Dermis blood vessel endothelial cell (primary cell): ENCODE results near the gene NRL. TPM values are rescaled to one million over a fixed set of nuclear protein-coding genes. Genes with fewer than 3 reads are reported as not detected.
A peak's percentile ranks its signal among the peaks of the same experiment; 100 is the strongest.

Experiments
- DNase-seq: peaks from one replicate; pipeline ENCODE4 v3.0.0; 2010
- total RNA-seq: library from RNA; depleted of rRNA; stranded (reverse); fragments of >200 nt; gene quantifications from 2 replicates; pipeline ENCODE4 v1.2.3, GENCODE V29; 2014

The NRL gene
- total RNA-seq, 1 donor from 2014 or later: 2.6 TPM

DNA sequence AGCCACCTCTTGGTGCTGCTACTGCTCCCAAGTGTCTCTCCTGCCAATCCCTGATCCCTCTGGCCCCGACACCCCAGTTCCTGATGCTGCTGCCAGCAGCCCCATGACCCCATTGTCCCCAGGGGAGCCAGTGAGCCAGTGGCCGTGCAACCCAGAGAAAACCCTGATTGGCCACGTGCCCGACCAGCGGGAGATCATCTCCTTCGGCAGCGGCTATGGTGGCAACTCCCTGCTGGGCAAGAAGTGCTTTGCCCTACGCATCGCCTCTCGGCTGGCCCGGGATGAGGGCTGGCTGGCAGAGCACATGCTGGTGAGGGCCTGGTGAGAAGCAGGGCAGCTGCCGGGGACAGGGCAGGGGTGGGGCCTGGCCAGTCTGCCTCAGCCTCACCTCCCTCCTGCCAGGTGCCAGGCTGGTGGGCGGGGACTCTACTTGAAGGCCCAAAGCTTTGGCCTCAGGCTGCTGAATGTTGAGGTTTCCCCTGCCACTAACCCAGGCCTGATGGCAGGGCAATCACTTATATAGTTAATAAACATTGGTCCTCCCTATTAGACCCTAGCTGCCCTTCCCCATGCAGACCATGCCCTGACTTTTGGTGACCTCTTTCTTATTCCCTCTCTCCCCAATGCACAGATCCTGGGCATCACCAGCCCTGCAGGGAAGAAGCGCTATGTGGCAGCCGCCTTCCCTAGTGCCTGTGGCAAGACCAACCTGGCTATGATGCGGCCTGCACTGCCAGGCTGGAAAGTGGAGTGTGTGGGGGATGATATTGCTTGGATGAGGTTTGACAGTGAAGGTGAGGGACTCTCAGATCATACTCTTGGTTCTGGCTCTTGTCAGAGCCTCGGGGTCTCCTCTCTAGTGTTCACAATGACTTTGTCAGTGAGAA is 15.6 kb downstream of the NRL start:
- no peak for DNase-seq

DNA sequence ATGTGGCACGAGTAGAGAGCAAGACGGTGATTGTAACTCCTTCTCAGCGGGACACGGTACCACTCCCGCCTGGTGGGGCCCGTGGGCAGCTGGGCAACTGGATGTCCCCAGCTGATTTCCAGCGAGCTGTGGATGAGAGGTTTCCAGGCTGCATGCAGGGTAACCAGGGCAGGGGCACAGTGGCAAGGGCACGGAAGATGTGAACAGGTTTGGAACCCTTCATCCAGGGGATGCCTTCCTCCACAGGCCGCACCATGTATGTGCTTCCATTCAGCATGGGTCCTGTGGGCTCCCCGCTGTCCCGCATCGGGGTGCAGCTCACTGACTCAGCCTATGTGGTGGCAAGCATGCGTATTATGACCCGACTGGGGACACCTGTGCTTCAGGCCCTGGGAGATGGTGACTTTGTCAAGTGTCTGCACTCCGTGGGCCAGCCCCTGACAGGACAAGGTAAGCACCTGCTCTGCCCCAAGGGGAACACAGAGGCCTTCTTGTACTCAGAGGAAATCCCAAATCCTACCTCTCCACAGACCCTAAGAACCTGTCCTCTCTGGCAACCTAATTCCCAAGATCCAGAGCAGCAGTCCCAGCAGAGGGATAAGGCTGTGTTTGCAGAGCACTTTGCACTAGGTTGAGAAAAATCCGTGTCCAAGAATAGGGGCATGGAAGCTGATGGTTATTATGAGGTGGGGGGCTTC is 16.4 kb downstream of the NRL start:
- no peak for DNase-seq

DNA sequence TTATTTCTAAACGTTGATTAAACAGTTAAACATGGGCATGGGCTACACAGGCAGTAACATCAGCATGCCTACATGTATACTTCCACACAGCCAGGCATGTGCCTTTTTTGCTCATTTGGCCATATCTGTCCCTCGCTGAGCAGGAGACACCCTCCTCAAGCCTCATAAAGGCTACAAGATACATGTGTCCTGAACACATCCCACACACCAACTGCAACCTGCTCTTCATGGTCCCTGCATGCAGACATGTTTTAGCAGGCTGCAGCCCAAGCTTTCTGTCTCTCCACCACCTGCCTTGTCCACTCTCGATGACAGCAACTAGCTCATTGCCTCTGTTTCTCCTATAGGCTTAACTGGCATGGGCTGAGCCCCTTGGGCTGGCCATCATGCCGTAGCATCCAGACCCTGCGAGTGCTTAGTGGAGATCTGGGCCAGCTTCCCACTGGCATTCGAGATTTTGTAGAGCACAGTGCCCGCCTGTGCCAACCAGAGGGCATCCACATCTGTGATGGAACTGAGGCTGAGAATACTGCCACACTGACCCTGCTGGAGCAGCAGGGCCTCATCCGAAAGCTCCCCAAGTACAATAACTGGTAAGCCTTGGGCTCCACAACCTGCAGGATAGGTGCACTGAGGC is 18.1 kb downstream of the NRL start:
- DNase-seq: no peak

DNA sequence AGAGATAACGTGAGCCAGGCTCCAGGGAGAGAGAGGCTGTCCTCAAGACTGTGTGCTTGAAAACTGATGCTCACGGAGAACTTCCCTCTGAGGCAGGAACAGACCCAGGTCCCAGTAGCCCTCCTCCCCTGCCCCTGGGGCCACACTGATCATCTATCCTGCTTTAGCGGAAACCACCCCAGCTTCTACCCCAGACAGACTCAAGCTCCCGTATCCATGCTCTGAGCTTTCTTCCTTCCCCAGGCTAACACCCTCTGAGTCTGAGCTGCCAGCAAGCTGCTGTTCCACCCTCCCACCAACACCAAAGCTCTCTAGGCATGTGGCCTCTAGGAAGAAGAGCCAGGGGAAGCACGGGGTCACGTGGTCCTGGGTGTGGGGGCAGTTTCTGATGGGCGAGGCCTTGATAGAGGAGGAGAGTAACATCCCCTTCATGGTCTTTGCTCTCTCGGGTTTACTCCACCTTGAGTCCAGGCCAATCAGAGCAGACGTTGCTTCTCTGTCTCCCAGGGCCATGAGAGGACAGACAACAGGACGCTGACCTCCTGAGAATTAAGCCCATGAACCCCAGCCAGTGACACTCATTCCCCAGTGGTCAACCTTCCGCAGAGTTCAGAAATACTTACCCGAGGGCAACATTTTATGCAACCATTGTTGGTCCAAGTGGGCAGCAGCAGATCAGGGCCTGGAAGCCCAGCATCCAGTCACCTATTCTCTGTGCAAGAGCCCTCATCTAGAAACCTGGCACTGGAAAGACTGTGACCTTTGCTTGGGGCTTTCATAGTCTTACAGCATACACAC is 19.3 kb downstream of the NRL start:
- no peak for DNase-seq

DNA sequence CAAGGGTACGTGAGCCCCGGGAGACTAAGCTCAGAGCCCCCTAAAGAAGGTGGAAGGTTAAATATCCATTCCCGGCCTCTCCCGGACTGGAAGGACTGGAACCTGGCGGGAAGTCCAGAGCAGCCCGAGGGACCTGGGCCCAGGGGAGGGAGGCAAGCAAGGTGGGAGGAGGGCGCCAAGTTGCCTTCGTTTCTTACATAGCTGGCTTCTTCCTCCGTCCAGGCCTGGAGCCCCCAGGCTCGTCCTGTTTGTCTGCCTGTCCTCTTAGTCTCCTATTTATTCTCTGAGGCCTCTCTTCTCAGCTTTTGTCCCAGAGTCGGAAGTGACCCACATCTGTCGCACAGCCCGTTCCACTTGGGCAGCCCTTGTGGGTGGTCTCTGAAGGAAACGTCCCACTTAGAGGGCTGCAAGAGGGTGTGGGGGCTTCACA is 19.9 kb downstream of the NRL start:
- DNase-seq: peak; percentile 18

DNA sequence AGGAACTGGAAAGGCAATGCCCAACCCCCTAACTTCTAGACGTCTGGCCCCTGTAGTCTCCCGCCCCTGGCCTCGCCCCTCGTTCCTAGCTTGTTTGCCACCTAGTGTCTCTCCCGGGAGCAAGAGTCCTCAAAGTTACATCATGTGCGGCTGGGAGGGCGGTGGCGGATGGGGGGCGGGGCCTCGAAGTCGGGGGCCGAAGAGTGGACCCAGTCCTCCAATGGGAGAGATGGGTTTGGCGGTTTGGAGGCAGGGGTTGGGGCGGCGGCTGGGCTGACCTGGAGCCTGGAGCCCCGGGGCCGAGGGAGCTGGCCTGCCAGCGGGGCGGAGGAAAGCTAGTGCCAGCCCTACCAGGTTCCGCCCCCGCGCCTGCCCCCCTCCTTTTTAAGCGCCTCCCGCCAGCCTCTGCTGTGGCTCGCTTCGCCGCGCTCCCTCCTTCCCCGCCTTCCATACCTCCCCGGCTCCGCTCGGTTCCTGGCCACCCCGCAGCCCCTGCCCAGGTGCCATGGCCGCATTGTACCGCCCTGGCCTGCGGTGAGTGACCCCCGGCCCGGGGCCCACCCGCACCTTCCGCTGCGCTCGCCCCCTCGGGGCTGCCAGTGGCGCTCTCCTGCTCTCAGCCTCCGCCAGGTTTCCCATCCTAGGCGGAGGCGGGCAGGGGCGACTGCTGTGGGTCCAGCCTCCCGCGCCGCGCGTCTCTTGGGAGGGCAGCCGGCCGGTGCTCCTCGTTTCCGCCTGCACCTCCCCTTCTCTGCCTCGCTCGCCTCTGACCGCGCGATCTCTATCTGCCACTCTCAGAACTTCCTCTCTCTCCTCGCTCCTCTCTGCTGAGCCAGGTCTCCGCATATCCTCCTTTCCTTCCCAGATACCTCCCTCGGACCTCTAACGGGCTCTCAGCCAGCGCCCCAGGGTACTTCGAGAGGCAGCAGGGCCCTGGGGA is 20.6 kb downstream of the NRL start, which contains the start of gene PCK2:
Gene PCK2, plus strand, starts transcription at position 411 of the 940 bp plus-strand sequence. Its CDS starts 95 bp downstream, at position 506.
- peak; percentile 64 for DNase-seq

DNA sequence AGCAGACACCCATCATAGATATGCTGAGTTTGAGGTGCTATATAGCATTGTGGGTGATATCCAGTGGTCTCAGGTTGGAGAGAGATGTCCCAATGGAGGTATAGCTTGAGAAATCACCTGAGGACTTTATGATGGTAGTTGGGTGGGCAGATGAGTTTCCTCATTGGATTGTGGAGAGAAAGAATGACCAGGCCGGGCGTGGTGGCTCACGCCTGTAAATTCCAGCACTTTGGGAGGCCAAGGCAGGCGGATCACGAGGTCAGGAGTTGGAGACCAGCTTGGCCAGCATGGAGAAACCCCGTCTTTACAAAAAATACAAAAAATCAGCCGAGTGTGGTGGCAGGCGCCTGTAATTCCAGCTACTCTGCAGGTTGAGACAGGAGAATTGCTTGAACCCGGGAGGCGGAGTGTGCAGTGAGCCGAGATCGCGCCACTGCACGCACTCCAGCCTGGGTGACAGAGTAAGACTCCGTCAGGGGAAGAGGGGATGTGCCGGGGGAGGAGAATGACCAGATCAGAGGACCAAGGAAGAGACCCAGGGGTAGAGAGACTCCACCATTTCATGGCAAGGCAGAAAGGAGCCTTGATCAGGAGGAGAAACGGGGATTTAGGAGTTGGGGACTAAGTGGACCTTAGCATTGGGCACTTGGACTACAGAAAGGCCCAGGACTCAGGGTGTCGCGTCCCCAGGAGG is 21.4 kb downstream of the NRL start:
- no peak for DNase-seq

DNA sequence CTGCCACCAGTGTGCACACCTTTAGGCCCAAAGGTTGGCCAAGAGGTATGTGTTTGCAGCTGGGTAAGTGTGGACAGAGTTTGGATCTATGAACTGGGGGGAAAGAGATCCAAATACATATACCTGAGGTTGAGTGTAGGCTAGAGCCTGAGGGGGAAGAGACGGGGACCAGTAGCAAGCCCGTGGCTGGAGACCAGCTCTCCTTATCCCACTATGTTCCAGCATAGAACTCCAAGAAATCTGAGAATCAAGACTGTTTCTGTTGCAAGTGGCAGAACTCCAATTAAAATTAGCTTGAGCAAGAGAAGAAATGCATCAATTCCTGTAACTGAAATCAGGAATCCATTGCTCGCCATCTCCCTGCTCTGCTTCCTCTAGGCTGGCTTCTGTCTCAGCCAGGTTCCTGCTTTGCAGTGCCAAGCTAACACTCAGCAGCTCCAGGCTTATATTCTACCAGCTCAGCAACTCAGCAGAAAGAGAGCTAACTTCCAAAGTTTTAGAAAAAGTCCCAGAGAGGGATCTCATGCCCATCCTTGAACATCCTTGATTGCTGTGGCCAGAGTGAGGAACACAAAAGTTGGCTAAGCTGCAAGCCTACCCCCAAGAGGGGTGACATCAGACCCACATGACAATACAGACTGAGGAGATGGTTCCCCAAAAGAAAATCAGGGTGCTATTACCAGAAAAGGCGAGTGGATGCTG is 22.1 kb downstream of the NRL start:
- DNase-seq: no peak

DNA sequence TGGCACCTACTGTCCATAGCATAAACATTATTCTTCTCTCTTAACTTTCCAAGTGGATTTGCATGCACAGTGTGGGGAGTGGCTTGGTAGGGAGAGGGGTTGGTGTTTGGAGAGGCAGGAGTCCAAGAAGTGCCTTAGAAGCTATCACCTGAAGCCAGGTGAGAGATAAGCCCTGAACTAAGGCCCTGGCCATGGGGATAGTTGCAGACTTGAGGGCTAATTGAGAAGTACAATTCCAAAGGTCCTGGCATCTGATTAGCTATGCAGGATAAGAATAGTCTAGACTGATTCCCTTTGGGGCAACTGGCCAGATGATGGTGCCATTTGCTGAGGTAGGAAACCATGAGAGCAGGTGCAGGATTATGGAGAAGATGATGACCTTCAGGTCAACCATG is 22.6 kb downstream of the NRL start:
- no peak for DNase-seq

DNA sequence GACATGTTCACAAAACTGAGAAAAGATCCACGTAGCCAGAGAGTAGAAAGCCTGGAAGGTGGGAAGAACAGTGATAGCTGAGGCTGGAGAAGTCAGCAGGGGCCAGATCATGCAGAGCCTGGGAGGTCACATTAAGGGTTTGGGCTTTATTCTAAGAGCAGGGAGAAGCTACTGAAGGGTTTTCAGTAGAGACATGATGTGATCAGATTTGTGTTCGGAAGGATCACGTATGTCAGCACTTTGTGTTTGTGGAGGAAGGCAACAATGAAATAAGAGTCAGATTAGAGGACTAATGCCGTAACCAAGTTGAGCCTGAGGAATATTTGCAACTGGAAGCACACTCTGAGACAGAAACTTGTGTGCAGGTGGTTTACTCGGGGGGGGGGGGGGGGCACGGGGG is 24.9 kb downstream of the NRL start:
- no peak for DNase-seq

DNA sequence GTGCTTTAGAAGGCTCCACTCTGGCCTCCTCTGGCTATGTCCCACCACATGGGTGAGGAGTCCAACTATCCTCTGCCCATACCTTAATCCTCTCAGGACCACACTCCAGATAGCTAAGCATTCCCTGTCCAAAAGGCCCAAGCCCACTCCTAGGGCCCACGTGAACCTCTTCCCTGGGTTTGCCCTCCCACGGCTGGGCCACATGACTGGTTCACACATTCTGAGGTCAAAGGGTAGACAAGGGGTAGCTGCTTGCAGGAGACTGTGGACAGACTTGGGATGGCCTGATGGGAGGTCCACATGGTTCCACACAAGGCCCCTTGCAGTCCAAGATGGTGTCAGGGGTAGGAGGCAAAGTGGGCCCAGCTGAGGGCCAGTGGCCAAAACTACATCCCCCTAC is 26.7 kb downstream of the NRL start:
- no peak for DNase-seq

DNA sequence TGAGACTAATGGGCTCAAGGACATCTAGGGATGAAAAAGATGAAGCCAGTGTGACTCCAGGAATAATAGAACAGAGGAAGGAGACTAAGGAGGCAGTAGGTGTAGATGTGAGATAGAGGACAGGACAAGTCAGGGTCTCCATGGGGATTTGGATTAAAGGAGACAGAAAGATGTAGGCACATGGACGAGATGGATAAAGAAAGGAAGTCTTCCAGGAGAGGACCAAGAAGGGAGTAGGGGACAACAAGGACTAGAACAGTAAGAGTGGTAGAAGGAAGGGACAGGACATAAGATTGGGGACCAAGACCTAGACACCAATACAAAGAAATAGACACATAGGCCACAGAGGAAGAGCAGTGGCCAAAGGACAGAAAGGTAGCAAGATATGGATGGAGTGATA is 27.7 kb downstream of the NRL start:
- no peak for DNase-seq

DNA sequence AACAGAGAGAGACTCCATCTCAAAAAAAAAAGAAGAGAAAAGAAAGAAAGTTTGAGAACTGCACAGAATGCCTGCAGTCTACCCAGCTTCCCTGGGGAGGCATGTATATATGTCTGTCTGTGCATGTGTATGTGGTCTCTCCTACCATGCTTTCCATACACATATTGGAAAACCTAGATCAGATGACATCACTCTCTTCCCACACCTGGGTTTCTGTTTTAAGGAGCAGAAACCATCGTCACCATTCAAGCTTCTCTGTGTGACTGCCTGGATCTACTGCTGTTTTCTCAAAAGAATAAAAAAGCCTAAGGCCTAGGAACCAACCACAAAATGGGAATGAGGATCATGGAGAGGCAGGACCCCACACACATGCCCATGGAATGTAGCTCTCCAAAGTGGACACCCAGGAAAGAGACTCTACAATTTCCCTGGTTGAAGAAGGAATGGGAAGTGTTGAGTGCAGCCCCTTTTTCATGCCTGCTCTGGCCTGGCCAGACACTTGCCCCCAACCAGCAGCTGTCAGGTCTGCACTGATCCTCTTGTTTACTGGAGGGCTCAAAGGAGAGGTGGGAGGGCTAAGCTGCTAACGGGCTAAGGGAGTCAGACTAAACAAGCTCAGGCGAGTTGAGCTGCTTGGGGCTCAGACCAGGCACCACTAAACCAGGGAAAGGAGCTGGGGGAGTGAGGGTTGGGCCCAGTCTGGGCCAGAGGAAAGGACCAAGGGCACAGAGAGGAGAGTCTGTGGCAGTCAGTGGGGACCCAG is 28.4 kb downstream of the NRL start:
- DNase-seq: no peak

DNA sequence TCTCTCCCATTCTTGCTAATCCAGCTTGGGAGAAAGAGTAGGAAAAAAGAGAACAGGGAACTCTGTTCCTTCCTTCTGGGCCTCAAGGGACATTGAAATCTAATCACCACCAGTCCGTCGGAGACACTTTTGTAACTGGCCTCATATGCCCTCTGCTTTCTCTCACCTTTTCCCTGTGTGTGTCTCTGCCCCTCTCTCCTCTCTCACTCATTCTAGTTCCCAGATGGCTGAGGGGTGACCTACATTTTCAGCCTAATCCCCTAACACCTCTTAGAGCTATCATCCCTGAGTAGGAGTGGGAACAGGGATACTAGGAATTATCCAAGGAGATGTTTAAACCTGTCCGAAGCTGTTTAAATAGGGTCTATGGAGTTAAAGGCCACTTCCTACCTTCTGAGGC is 29.5 kb downstream of the NRL start:
- no peak for DNase-seq

DNA sequence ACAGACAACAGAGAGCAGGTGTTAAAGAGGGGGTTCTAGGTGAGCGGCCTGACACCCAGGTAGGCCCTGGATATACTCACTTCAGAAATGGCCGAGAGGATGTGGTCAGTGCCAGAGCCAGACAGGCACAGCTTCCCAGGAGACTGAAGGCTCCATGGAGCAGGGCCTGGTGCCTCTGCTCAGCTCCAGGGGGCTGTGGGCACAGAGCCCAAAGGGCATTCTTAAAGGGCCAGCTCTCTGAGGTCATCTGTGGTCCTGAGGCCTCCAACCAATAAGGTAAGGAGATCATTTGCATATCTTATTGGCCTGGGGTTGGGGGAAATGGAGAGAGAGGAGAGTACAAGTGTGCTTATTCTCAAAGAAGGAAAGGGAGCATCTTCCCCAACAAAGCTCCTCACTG is 30.3 kb downstream of the NRL start:
- no peak for DNase-seq

DNA sequence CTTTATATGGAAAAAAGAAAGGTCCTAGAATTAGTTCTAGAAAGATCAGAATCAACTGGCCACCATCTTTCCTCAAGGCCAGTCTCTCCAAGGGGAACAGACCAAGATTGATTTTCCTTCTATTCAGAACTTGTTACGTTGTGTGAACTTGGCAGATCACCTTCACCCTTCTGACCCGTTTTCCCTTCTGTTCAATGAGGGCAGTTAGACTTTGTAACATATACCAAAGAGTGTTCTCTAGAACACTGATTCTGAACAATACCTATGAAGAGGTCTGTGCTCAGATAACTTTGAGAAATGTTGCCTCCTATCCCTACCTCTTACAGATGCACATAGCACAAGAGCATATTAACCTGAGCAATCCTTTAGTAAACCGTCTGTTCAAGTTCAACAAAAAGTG is 31.3 kb downstream of the NRL start:
- DNase-seq: no peak

DNA sequence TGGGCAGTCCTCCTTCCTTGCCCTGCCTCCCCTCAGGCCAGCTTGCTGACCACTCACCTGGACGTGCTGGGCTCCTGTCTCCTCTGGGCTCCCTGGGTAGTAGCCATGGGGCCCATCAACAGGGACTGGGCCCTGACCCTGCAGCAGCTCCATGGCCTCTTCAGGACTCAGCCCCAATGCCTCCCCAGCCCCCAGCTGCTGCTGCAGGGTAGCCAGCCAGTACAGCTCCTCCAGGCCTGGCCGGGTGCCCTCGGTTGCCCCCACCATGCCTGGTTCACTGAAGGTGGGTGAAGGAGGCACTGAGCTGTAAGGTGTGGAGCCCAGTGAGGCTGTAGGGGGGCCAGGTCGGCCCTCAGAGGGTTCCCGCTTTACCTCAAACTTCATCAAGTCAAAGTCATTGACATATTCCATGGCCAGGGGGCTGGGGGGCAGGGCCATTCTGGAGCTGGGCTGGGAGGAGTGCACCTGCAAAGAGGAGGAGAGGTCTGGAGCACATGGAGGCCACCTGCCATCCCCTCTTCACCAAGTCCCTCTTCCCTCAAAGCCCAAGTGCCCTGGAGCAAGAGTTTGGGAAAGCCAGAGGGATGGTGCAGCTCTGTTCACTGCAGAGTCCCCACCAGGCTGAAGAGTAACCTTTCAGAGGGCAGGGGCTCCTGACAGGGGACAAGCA is 32.2 kb downstream of the NRL start:
- DNase-seq: no peak

DNA sequence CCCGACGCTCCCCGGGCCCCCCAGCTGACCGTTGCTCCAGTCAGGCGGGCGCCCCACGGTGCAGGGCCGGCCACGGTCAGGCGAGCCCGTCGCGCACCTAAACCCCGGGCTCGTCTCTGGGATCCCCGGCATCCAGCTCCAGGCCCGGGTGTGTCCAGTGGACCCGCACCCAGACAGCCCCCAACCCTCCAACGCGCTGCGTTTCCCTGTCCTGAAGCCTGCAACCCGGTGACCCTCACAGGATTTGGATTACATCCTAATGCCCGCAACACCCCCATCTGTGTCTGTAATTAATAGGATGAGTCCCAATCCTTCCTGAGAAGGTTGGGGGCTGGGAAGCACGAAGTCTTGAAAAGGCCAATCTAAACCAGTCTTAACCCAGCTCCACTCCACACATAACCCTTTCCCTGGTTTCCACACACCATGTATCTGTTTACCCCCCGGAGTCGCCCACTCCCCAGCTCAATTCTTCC is 33.0 kb downstream of the NRL start:
- no peak for DNase-seq
